Pancreas (tissue), 10 donors: Measurements from ENCODE around the gene KCNH5. TPM values are rescaled to one million over a fixed set of nuclear protein-coding genes. Genes with fewer than 3 reads are reported as not detected.

Experiments used
- ATAC-seq, 4 donors: fragments of 200-7000 bp; cut with Tn5 transposase; one replicate each; pipeline versions ENCODE4 v1.8.0 to v1.9.1; 2020; ENCODE audit warnings: mild to moderate bottlenecking in 4 of 4, moderate library complexity in 4 of 4
- DNase-seq, 6 donors: peaks; one replicate each; pipeline ENCODE4 v3.0.0-alpha.2; 2020
- FAIRE-seq: peaks from 2 replicates; lab custom pipeline; 2012; peaks lifted over from hg19 to GRCh38; lab: Jason Lieb, UNC
- H3K27ac ChIP-seq, 4 donors: fragments of 200-600 bp; sonication (generic); 1 replicate in 3 of 4; 2 replicates in 1 of 4; pipeline versions ENCODE4 v1.5.0 to v1.8.0; 2020
- H3K27me3 ChIP-seq, 4 donors: fragments of 200-600 bp; one replicate each; pipeline ENCODE4 v1.8.0; 2021
- H3K36me3 ChIP-seq, 3 donors: fragments of 200-600 bp; sonication (generic) in 1 of 3; one replicate each; pipeline versions ENCODE4 v1.5.0 to v1.8.0; 2020 to 2021
- H3K4me1 ChIP-seq, 3 donors: fragments of 200-600 bp; one replicate each; pipeline ENCODE4 v1.8.0; 2021
- H3K4me3 ChIP-seq, 4 donors: fragments of 200-600 bp; sonication (generic) in 2 of 4; one replicate each; pipeline versions ENCODE4 v1.5.0 to v1.8.0; 2020 to 2021
- H3K9me3 ChIP-seq, 4 donors: fragments of 200-600 bp; one replicate each; pipeline ENCODE4 v1.8.0; 2021
- CTCF ChIP-seq, 4 donors: fragments of 200-600 bp; sonication (generic) in 3 of 4; IDR thresholded peaks; one replicate each; pipeline versions ENCODE4 v1.5.0 to v1.8.0; 2021; ENCODE audit warnings: antibody characterized with exemption in 4 of 4
- WGBS, 2 donors: extraction: QIAGEN DNeasy Blood & Tissue Kit; methylation state at CpG; one replicate each; pipeline ENCODE4 v1.1.7; 2013; 5-methylcytosine and 5-hydroxymethylcytosine counted together
- intact Hi-C, 3 donors: fragments of 100-400 bp; cut with DNase I; formaldehyde crosslinking; loops; one replicate each; pipeline versions ENCODE4 v1.11.1 to v1.14.2; 2022
- polyA plus RNA-seq, 2 donors: library from polyadenylated mRNA; stranded (reverse); fragments of 200-250 nt; gene quantifications; one replicate each; pipeline ENCODE4 v1.2.3, GENCODE V29; 2013
- total RNA-seq, 6 donors: library from RNA; stranded (reverse); fragmentation: NEBNext Ultra II Directional in 4 of 6; extraction: Animal tissue kit (Norgen Biotek cat#: 25700) in 4 of 6; gene quantifications; one replicate each; pipeline versions ENCODE4 v1.2.1 to v1.2.4, GENCODE V29; 2021 to 2023
- donor health status: healthy with polysubstance abuse.
- donor health status: DM: no; HTN: no; CAD: no; lungs with moderate emphysema.
- donor health status: DM: no; HTN: no; CAD: no.
- donor health status: control.
- donor health status: control.
- donor health status: Bipolar disorder and iron deficiency.
- donor health status: DM: yes; HTN: yes; CAD: no.
- donor health status: DM: no; HTN: no; CAD: no.
- donor health status: DM: no; HTN: no; CAD: no.
- donor health status: DM: yes; HTN: yes; CAD: no.

The KCNH5 gene
- total and polyA plus RNA-seq, 8 donors = not detected

DNA sequence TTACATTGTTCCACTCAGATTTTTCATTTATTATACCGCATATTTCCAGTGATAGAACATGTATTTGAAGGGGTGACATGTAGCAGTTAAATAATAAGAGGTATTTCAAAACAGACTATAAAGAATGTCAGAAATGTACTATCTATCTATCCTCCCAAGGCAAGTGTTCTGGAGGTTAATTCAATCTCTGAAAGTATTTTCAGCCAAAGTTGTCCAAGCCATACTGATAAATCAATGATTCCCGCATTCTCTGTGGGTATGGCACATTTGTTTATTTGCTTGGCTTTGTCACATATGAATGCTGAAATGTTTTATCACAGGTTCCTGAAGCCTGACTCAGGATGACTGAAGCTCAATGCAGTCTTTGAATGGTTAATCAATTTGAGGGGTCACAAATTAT is 35.8 kb downstream of the KCNH5 start:
- Histone ChIP-seq H3K27ac (no peak overlapping the region), H3K4me3 (no peak overlapping the region), H3K4me1 (no peaks in the 10 kb centered on the region), H3K27me3 (no peaks in the 10 kb centered on the region), H3K9me3 (no peaks in the 10 kb centered on the region), H3K36me3 (no peaks in the 10 kb centered on the region)
- FAIRE-seq = no peak
- 55 to 56% methylated on average over 2 of the region's 2 CpGs for WGBS, 2 donors
- no peak for DNase-seq
- no peak for TF ChIP-seq CTCF (IDR thresholded peaks at IDR 0.05)
- intact Hi-C loops = no loop called here
- ATAC-seq = no peak

GRCh38 chr14:63006531-63006930 is 38.7 kb downstream of the KCNH5 start:
- ATAC-seq (no peak), DNase-seq (no peak), FAIRE-seq (no peak)
- Histone ChIP-seq H3K4me1 (no peaks in the 10 kb centered on the region), H3K4me3 (no peak overlapping the region), H3K27ac (no peak overlapping the region), H3K27me3 (no peaks in the 10 kb centered on the region), H3K9me3 (no peaks in the 10 kb centered on the region), H3K36me3 (no peaks in the 10 kb centered on the region)
- no peak for TF ChIP-seq CTCF (IDR thresholded peaks at IDR 0.05)
- 75 to 80% methylated on average over 2 of the region's 2 CpGs for WGBS, 2 donors
- intact Hi-C loops = no loop called here

GRCh38 chr14:62994096-62994495 is 51.2 kb downstream of the KCNH5 start:
- no peak for DNase-seq
- intact Hi-C loops = no loop called here
- Histone ChIP-seq H3K4me3 (no peak overlapping the region), H3K36me3 (no peaks in the 10 kb centered on the region), H3K27me3 (no peaks in the 10 kb centered on the region), H3K27ac (no peak overlapping the region), H3K4me1 (no peaks in the 10 kb centered on the region), H3K9me3 (no peaks in the 10 kb centered on the region)
- TF ChIP-seq CTCF (IDR thresholded peaks at IDR 0.05) = no peak
- no peak for ATAC-seq
- FAIRE-seq = no peak

DNA sequence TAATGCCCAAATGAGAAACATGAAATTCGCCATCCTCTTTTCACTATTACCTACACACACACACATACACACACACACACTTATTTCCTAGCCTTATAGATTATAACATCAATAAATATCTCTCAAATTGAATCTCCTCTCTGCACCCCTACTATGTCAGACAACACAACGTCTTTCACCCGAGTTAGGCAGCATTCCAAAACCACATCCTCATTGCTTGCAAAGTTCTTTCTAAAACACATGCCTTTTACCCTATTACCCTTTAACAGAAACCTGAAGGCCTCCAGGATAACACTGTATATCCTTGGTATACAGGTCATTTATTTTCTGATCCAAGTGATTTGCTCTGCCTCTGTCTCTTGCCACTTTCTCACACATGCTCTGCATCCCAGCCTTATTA is 56.3 kb downstream of the KCNH5 start:
- Histone ChIP-seq H3K4me1 (no peaks in the 10 kb centered on the region), H3K36me3 (no peaks in the 10 kb centered on the region), H3K27me3 (no peaks in the 10 kb centered on the region), H3K9me3 (no peaks in the 10 kb centered on the region), H3K27ac (no peak overlapping the region), H3K4me3 (no peak overlapping the region)
- ATAC-seq = no peak
- FAIRE-seq = no peak
- DNase-seq = no peak
- intact Hi-C loops = no loop called here
- TF ChIP-seq CTCF (IDR thresholded peaks at IDR 0.05) = no peak
- WGBS, 2 donors = 44 to 64% methylated on average over 3 of the region's 3 CpGs

DNA sequence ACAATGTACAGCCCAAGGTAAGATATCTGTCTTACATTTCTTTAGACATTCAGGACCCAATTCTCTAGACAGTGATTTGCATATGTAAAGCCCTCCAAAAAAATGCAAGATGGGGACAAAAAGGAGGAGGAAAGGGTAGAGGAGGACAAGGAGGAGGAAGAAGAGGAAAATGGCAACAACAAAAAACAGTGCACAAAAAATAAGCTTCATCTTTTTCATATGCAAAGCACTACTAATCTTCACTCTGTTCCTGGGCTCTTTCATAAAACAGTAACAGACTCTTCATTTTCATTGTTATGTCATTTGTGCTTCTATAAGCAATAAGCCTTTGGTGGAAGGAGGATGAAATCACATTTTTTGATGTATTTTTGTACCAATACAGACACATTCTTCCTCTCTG is 61.4 kb downstream of the KCNH5 start:
- no peaks in the 10 kb centered on the region for H3K9me3 ChIP-seq
- no peak for TF ChIP-seq CTCF (IDR thresholded peaks at IDR 0.05)
- no peak for DNase-seq
- H3K36me3 ChIP-seq = no peaks in the 10 kb centered on the region
- H3K27ac ChIP-seq = no peak overlapping the region
- no peak for FAIRE-seq
- intact Hi-C loops = no loop called here
- H3K4me1 ChIP-seq = no peaks in the 10 kb centered on the region
- H3K27me3 ChIP-seq = no peaks in the 10 kb centered on the region
- no peak for ATAC-seq
- no peak overlapping the region for H3K4me3 ChIP-seq
